ENCODE measurements around the gene HPN. TPM values are rescaled to one million over a fixed set of nuclear protein-coding genes. Genes with fewer than 3 reads are reported as not detected.

Gene HPN
- total and polyA plus RNA-seq, 2 of the 13 experiments (the other 11 are each of a cell fraction or from before 2014, with no cell fraction given) = 46.7 to 261 TPM

DNA sequence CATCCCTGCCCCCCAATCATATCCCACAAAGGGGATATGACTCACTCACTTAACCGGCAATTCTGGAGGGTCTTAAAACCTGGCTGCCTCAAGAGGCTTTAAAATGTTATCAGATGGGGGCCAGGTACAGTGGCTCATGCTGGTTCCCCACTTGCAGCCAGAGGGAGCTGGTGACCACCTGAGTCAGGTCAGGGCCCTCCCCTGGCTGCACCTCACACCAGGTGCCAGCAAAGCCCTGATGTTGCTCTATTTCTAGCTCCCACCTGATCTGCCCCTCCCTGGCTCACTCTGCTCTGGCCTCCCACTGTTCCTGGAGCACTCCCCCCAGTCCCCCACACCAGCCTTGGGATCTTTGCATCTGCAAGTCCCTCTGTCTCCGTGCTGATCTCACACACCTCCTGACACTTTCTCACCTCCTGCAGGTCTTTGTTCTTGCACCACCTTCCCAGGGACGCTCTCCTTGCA is 14.2 kb downstream of the HPN start (continued):
- TF ChIP-seq GLI4 (CRISPR knock-in tag; IDR thresholded peaks at IDR 0.05; ENCODE audit: borderline replicate concordance) (no peak), PAWR (CRISPR knock-in tag; IDR thresholded peaks at IDR 0.05; ENCODE audit: borderline replicate concordance) (no peak), ZNF589 (CRISPR knock-in tag; conservative IDR thresholded peaks at IDR 0.05) (no peak), HOXA5 (CRISPR knock-in tag; IDR thresholded peaks at IDR 0.05) (no peak), ZNF567 (CRISPR knock-in tag; IDR thresholded peaks at IDR 0.05; ENCODE audit: borderline replicate concordance) (no peak), ZNF367 (CRISPR knock-in tag; IDR thresholded peaks at IDR 0.05; ENCODE audit: borderline replicate concordance) (no peak), ZNF337 (CRISPR knock-in tag; IDR thresholded peaks at IDR 0.05; ENCODE audit: borderline replicate concordance, low read depth) (no peak), RBM22 (optimal IDR thresholded peaks at IDR 0.05; ENCODE audit: low read length) (peak; percentile 72), KDM1A (CRISPR knock-in tag; IDR thresholded peaks at IDR 0.05) (no peak), SOX13 (IDR thresholded peaks at IDR 0.05) (no peak), SOX13 (CRISPR knock-in tag; conservative IDR thresholded peaks at IDR 0.05 in 1 of 2, IDR thresholded peaks at IDR 0.05 in 1 of 2) (no peak)
- TF ChIP-seq, protein P1, sequence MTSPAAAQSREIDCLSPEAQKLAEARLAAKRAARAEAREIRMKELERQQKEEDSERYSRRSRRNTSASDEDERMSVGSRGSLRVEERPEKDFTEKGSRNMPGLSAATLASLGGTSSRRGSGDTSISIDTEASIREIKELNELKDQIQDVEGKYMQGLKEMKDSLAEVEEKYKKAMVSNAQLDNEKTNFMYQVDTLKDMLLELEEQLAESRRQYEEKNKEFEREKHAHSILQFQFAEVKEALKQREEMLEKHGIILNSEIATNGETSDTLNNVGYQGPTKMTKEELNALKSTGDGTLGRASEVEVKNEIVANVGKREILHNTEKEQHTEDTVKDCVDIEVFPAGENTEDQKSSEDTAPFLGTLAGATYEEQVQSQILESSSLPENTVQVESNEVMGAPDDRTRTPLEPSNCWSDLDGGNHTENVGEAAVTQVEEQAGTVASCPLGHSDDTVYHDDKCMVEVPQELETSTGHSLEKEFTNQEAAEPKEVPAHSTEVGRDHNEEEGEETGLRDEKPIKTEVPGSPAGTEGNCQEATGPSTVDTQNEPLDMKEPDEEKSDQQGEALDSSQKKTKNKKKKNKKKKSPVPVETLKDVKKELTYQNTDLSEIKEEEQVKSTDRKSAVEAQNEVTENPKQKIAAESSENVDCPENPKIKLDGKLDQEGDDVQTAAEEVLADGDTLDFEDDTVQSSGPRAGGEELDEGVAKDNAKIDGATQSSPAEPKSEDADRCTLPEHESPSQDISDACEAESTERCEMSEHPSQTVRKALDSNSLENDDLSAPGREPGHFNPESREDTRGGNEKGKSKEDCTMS (CRISPR knock-in tag; conservative IDR thresholded peaks at IDR 0.05) = no peak
- TF ChIP-seq, protein P2, sequence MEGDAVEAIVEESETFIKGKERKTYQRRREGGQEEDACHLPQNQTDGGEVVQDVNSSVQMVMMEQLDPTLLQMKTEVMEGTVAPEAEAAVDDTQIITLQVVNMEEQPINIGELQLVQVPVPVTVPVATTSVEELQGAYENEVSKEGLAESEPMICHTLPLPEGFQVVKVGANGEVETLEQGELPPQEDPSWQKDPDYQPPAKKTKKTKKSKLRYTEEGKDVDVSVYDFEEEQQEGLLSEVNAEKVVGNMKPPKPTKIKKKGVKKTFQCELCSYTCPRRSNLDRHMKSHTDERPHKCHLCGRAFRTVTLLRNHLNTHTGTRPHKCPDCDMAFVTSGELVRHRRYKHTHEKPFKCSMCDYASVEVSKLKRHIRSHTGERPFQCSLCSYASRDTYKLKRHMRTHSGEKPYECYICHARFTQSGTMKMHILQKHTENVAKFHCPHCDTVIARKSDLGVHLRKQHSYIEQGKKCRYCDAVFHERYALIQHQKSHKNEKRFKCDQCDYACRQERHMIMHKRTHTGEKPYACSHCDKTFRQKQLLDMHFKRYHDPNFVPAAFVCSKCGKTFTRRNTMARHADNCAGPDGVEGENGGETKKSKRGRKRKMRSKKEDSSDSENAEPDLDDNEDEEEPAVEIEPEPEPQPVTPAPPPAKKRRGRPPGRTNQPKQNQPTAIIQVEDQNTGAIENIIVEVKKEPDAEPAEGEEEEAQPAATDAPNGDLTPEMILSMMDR (CRISPR knock-in tag; IDR thresholded peaks at IDR 0.05) = peak; percentile 61
- TF ChIP-seq, protein P3, sequence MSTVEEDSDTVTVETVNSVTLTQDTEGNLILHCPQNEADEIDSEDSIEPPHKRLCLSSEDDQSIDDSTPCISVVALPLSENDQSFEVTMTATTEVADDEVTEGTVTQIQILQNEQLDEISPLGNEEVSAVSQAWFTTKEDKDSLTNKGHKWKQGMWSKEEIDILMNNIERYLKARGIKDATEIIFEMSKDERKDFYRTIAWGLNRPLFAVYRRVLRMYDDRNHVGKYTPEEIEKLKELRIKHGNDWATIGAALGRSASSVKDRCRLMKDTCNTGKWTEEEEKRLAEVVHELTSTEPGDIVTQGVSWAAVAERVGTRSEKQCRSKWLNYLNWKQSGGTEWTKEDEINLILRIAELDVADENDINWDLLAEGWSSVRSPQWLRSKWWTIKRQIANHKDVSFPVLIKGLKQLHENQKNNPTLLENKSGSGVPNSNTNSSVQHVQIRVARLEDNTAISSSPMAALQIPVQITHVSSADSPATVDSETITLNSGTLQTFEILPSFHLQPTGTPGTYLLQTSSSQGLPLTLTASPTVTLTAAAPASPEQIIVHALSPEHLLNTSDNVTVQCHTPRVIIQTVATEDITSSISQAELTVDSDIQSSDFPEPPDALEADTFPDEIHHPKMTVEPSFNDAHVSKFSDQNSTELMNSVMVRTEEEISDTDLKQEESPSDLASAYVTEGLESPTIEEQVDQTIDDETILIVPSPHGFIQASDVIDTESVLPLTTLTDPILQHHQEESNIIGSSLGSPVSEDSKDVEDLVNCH (CRISPR knock-in tag; IDR thresholded peaks at IDR 0.05) = no peak
- TF ChIP-seq, protein P4, sequence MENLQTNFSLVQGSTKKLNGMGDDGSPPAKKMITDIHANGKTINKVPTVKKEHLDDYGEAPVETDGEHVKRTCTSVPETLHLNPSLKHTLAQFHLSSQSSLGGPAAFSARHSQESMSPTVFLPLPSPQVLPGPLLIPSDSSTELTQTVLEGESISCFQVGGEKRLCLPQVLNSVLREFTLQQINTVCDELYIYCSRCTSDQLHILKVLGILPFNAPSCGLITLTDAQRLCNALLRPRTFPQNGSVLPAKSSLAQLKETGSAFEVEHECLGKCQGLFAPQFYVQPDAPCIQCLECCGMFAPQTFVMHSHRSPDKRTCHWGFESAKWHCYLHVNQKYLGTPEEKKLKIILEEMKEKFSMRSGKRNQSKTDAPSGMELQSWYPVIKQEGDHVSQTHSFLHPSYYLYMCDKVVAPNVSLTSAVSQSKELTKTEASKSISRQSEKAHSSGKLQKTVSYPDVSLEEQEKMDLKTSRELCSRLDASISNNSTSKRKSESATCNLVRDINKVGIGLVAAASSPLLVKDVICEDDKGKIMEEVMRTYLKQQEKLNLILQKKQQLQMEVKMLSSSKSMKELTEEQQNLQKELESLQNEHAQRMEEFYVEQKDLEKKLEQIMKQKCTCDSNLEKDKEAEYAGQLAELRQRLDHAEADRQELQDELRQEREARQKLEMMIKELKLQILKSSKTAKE (CRISPR knock-in tag; IDR thresholded peaks at IDR 0.05; ENCODE audit: borderline replicate concordance) = no peak
- TF ChIP-seq, protein P5, sequence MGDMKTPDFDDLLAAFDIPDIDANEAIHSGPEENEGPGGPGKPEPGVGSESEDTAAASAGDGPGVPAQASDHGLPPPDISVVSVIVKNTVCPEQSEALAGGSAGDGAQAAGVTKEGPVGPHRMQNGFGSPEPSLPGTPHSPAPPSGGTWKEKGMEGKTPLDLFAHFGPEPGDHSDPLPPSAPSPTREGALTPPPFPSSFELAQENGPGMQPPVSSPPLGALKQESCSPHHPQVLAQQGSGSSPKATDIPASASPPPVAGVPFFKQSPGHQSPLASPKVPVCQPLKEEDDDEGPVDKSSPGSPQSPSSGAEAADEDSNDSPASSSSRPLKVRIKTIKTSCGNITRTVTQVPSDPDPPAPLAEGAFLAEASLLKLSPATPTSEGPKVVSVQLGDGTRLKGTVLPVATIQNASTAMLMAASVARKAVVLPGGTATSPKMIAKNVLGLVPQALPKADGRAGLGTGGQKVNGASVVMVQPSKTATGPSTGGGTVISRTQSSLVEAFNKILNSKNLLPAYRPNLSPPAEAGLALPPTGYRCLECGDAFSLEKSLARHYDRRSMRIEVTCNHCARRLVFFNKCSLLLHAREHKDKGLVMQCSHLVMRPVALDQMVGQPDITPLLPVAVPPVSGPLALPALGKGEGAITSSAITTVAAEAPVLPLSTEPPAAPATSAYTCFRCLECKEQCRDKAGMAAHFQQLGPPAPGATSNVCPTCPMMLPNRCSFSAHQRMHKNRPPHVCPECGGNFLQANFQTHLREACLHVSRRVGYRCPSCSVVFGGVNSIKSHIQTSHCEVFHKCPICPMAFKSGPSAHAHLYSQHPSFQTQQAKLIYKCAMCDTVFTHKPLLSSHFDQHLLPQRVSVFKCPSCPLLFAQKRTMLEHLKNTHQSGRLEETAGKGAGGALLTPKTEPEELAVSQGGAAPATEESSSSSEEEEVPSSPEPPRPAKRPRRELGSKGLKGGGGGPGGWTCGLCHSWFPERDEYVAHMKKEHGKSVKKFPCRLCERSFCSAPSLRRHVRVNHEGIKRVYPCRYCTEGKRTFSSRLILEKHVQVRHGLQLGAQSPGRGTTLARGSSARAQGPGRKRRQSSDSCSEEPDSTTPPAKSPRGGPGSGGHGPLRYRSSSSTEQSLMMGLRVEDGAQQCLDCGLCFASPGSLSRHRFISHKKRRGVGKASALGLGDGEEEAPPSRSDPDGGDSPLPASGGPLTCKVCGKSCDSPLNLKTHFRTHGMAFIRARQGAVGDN (CRISPR knock-in tag; IDR thresholded peaks at IDR 0.05) = peak; percentile 20; the same call in 1 of the 2 replicates
